BE2C (cell line): ENCODE measurements around the gene CTNNB1.

Source experiments
- DNase-seq: peaks from one replicate; pipeline ENCODE4 v3.0.0-alpha.2; 2020
- H3K27me3 ChIP-seq: fragments of 250-450 bp; sonication (Bioruptor Pico); 2 replicates; pipeline ENCODE4 v1.5.1; 2020; ENCODE audit warnings: mild to moderate bottlenecking
- H3K36me3 ChIP-seq: fragments of 250-450 bp; sonication (Bioruptor Pico); 2 replicates; pipeline ENCODE4 v1.5.1; 2020; ENCODE audit warnings: mild to moderate bottlenecking
- H3K4me1 ChIP-seq: fragments of 250-450 bp; sonication (Bioruptor Pico); 2 replicates; pipeline ENCODE4 v1.5.1; 2020
- H3K4me3 ChIP-seq: 2 replicates; pipeline ENCODE4 v1.5.1; 2011; ENCODE audit warnings: low read depth, low read length
- H3K9me3 ChIP-seq: fragments of 250-450 bp; sonication (Bioruptor Pico); 2 replicates; pipeline ENCODE4 v1.5.1; 2020
- TF ChIP-seq, protein P1 (sequence below): IDR thresholded peaks from 2 replicates; pipeline ENCODE4 v1.5.1; 2012; ENCODE audit warnings: mild to moderate bottlenecking, low read depth, low read length

The CTNNB1 gene

DNA sequence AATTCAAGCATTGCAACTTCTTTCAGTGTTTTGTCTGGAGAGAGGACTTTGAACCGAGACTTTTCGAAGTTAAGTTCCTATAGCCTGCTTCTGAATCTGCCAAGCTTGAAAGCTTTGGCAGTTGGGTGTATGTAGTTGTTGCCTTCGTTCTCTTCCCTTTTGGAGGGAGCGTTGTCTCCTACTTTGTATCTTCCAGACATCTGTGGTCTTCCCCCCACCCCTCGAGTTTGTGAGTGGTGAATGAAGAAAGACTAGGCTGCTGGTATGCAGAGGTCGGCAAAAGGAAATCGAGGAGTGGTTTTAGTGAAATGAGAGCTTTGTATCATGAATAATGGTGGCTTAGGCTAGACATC is 1.3 kb downstream of the CTNNB1 start:
- no peaks in the 10 kb centered on the region for H3K36me3 ChIP-seq
- DNase-seq = no peak

DNA sequence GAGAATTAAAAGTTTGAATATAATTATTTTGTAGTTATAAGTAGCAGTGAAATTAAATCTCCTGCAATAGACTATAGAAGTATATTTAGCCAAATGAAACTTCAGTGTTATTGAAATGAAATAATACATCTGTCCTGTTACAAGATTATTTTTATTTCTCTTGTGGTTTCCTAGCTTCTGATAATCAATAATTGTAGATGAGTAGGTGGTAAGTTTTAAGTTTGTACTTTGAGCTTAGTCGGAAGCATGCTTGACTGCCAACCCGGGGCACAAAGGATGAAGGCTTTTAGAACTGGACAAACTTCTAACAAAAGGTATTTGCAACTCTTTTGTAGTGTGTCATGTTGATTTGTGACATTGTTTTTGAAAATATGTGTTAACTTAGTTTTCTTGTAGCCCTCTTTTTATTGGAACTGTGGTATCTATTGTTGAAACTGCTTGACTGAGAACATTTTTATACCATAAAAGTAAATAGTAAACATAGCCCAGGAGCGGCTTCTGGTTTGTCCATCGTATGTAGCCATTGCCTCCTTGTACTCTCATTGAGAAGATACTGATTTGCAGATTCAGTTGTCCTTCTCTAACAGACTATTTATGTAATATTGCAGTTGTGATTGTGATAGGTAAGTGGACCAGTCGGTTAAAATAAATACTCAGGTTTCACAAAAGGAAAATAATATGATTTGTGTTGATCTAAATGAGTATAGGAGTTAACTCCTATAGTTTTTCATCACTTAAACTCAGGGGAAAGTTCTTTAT is 2.9 kb downstream of the CTNNB1 start:
- H3K36me3 ChIP-seq = no peaks in the 10 kb centered on the region
- H3K9me3 ChIP-seq = no peaks in the 10 kb centered on the region
- no peak for DNase-seq
- H3K4me3 ChIP-seq = no peak overlapping the region; the same call in 1 of the 2 replicates
- no peaks in the 10 kb centered on the region for H3K27me3 ChIP-seq
- TF ChIP-seq, protein P1, sequence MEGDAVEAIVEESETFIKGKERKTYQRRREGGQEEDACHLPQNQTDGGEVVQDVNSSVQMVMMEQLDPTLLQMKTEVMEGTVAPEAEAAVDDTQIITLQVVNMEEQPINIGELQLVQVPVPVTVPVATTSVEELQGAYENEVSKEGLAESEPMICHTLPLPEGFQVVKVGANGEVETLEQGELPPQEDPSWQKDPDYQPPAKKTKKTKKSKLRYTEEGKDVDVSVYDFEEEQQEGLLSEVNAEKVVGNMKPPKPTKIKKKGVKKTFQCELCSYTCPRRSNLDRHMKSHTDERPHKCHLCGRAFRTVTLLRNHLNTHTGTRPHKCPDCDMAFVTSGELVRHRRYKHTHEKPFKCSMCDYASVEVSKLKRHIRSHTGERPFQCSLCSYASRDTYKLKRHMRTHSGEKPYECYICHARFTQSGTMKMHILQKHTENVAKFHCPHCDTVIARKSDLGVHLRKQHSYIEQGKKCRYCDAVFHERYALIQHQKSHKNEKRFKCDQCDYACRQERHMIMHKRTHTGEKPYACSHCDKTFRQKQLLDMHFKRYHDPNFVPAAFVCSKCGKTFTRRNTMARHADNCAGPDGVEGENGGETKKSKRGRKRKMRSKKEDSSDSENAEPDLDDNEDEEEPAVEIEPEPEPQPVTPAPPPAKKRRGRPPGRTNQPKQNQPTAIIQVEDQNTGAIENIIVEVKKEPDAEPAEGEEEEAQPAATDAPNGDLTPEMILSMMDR = no peak
- H3K4me1 ChIP-seq = no peaks in the 10 kb centered on the region

More for the DNA sequence above, 1.3 kb downstream of the CTNNB1 start:
- no peaks in the 10 kb centered on the region for H3K27me3 ChIP-seq
- H3K4me3 ChIP-seq = peak overlapping the region; percentile 71
- TF ChIP-seq, protein P1 = no peak
- H3K9me3 ChIP-seq = no peaks in the 10 kb centered on the region
- no peaks in the 10 kb centered on the region for H3K4me1 ChIP-seq

DNA sequence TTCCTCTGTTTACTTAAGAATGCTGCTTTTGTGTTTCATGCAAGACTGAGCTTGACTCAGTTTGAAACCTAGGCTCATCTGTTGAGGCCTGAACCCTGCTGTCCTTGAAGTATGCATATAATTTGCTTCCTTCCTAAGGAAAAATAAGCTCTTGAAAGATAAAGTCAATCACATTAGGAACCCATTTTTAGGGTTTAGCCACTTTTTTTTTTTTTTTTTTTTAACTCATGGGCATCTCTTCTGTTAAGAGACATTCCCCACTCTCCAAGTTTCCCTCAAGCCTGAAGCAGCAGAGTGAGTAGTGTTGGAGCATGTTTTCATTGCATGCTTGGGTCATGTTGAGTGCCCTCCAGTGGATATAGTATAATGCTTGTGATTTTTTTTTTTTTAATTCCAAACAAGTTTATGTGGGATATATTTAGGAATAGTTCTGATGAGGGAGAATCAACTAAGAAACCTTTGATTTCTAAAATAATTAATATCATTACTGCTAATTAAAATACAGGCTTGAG is 3.6 kb downstream of the CTNNB1 start:
- Histone ChIP-seq H3K36me3 (no peaks in the 10 kb centered on the region), H3K27me3 (no peaks in the 10 kb centered on the region), H3K4me1 (no peaks in the 10 kb centered on the region), H3K4me3 (no peak overlapping the region), H3K9me3 (no peaks in the 10 kb centered on the region)
- TF ChIP-seq, protein P1 = peak; percentile 46
- DNase-seq = peak; percentile 18

DNA sequence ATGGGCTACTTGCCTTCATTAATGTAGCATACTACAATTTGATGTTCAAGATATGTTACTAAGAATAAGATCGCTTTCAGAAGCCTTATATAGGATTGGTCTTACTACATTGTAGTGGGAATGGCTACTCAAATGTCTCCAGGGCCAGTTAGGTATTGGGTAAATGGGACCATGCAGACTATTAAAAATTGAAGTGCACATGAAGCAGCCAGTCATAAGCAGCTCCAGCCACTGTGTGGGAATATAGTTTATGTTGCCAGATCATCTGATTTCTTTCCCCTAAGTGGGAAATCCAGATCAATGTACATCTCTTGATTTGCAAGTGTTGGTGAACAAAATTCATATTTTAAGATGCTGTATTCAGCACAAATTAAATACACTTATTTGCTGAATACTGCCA is 5.1 kb downstream of the CTNNB1 start:
- no peak for DNase-seq
- no peaks in the 10 kb centered on the region for H3K9me3 ChIP-seq
- H3K27me3 ChIP-seq = no peaks in the 10 kb centered on the region
- H3K4me3 ChIP-seq = no peak overlapping the region
- no peaks in the 10 kb centered on the region for H3K36me3 ChIP-seq
- H3K4me1 ChIP-seq = no peaks in the 10 kb centered on the region
- TF ChIP-seq, protein P1 = no peak

DNA sequence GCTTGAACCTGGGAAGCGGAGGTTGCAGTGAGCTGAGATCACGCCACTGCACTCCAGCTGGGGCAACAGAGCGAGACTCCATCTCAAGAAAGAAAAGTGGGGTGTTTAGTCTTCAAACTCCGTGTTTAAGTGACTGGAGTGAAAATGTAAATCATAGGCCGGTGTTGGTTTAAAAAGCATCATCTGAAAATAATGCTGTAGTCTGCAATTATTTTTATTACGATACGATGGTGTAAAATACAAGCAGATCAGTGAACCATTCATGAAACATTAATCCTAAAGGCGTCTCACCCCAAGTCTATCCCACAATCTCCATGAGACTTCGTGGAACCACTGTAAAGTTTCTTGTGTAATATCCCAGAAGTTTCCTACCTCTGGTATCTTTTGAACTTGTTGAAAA is 6.3 kb downstream of the CTNNB1 start:
- no peak for DNase-seq
- TF ChIP-seq, protein P1 = no peak
- Histone ChIP-seq H3K9me3 (no peaks in the 10 kb centered on the region), H3K4me1 (no peaks in the 10 kb centered on the region), H3K36me3 (no peaks in the 10 kb centered on the region), H3K4me3 (no peak overlapping the region), H3K27me3 (no peaks in the 10 kb centered on the region)

DNA sequence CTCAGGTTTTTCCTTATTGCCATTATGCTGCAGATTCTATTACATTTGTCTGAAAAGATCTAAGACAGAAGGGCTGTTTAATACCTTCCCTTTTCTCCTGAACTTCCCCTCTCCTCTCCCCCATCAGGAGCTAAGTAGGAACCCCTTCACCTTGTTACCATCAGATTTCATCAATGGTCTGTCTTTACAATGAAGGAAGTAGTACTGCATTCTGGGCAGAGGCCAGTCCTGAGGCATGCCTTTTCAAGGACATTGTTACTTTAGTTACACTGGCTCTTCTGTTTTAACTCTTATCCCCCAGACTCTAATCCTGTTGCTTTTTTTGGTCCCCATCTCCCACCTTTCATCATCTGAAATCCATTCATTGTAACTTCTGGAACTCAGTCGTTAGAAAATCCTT is 8.1 kb downstream of the CTNNB1 start:
- no peak for DNase-seq
- no peak overlapping the region for H3K4me3 ChIP-seq
- TF ChIP-seq, protein P1 = no peak
- H3K4me1 ChIP-seq = no peaks in the 10 kb centered on the region
- H3K9me3 ChIP-seq = no peaks in the 10 kb centered on the region
- no peaks in the 10 kb centered on the region for H3K27me3 ChIP-seq
- H3K36me3 ChIP-seq = no peaks in the 10 kb centered on the region
